Measurements from ENCODE around the gene HDAC9. TPM values are rescaled to one million over a fixed set of nuclear protein-coding genes. Genes with fewer than 3 reads are reported as not detected.

HDAC9 gene
- total RNA-seq, 1 donor from 2014 or later, result 3.6 TPM

- no peak overlapping the region for H3K4me3 Mint-ChIP-seq (ENCODE audit: low read depth)
- no peak for TF ChIP-seq CTCF (IDR thresholded peaks at IDR 0.05; ENCODE audit: unreplicated experiment)
- H3K27me3 Mint-ChIP-seq, result no peaks in the 10 kb centered on the region
- no peak for DNase-seq (ENCODE audit: low spot score, unreplicated experiment)
- peaks cover 4% of the 10 kb centered on the region for H3K4me1 Mint-ChIP-seq (ENCODE audit: low read depth)
- no peaks in the 10 kb centered on the region for H3K9me3 Mint-ChIP-seq (ENCODE audit: low read depth)
- H3K27ac Mint-ChIP-seq, result no peak overlapping the region
- H3K36me3 Mint-ChIP-seq (ENCODE audit: insufficient read depth), result no peaks in the 10 kb centered on the region
Measured at GRCh38 chr7:18844735-18845134, 349.2 kb downstream of the HDAC9 start.

GRCh38 chr7:18845700-18846099 is 350.2 kb downstream of the HDAC9 start:
- Mint-ChIP-seq H3K27me3 (no peaks in the 10 kb centered on the region), H3K4me3 (ENCODE audit: low read depth) (no peak overlapping the region), H3K9me3 (ENCODE audit: low read depth) (no peaks in the 10 kb centered on the region), H3K4me1 (ENCODE audit: low read depth) (peaks cover 4% of the 10 kb centered on the region), H3K27ac (no peak overlapping the region), H3K36me3 (ENCODE audit: insufficient read depth) (no peaks in the 10 kb centered on the region)
- DNase-seq (ENCODE audit: low spot score, unreplicated experiment), result no peak
- TF ChIP-seq CTCF (IDR thresholded peaks at IDR 0.05; ENCODE audit: unreplicated experiment), result no peak

GRCh38 chr7:18846765-18847215 is 351.2 kb downstream of the HDAC9 start:
- Mint-ChIP-seq H3K4me1 (ENCODE audit: low read depth) (peaks cover 4% of the 10 kb centered on the region), H3K27ac (no peak overlapping the region), H3K9me3 (ENCODE audit: low read depth) (no peaks in the 10 kb centered on the region), H3K36me3 (ENCODE audit: insufficient read depth) (no peaks in the 10 kb centered on the region), H3K27me3 (no peaks in the 10 kb centered on the region), H3K4me3 (ENCODE audit: low read depth) (no peak overlapping the region)
- no peak for DNase-seq (ENCODE audit: low spot score, unreplicated experiment)
- TF ChIP-seq CTCF (IDR thresholded peaks at IDR 0.05; ENCODE audit: unreplicated experiment), result no peak

GRCh38 chr7:18849130-18849529 is 353.6 kb downstream of the HDAC9 start:
- H3K36me3 Mint-ChIP-seq (ENCODE audit: insufficient read depth), result no peaks in the 10 kb centered on the region

GRCh38 chr7:18855796-18856195 is 360.2 kb downstream of the HDAC9 start:
- no peak for TF ChIP-seq CTCF (IDR thresholded peaks at IDR 0.05; ENCODE audit: unreplicated experiment)
- Mint-ChIP-seq H3K27ac (no peak overlapping the region), H3K36me3 (ENCODE audit: insufficient read depth) (no peaks in the 10 kb centered on the region), H3K4me1 (ENCODE audit: low read depth) (no peaks in the 10 kb centered on the region), H3K9me3 (ENCODE audit: low read depth) (no peaks in the 10 kb centered on the region), H3K27me3 (no peaks in the 10 kb centered on the region), H3K4me3 (ENCODE audit: low read depth) (no peak overlapping the region)
- DNase-seq (ENCODE audit: low spot score, unreplicated experiment), result no peak

More at GRCh38 chr7:18849130-18849529, 353.6 kb downstream of the HDAC9 start:
- H3K4me1 Mint-ChIP-seq (ENCODE audit: low read depth), result peaks cover 4% of the 10 kb centered on the region
- DNase-seq (ENCODE audit: low spot score, unreplicated experiment), result no peak
- no peaks in the 10 kb centered on the region for H3K27me3 Mint-ChIP-seq
- no peak overlapping the region for H3K4me3 Mint-ChIP-seq (ENCODE audit: low read depth)
- no peak for TF ChIP-seq CTCF (IDR thresholded peaks at IDR 0.05; ENCODE audit: unreplicated experiment)
- no peak overlapping the region for H3K27ac Mint-ChIP-seq
- H3K9me3 Mint-ChIP-seq (ENCODE audit: low read depth), result no peaks in the 10 kb centered on the region

Data from progenitor cell of endocrine pancreas (in vitro differentiated cells).